Activated CD4-positive, alpha-beta T cell treated with anti-CD3 and anti-CD28 coated beads, Interleukin-2, amount 10 ng/mL, durations not matched to agents 24 days and 14 days (primary cell): Measurements from ENCODE around the gene IPO9. TPM values are rescaled to one million over a fixed set of nuclear protein-coding genes. Genes with fewer than 3 reads are reported as not detected.
A peak's percentile ranks its signal among the peaks of the same experiment; 100 is the strongest.
"Not testable (repeated sequence)": the region's sequence is repeated elsewhere in the genome, so short reads cannot be mapped to it uniquely, and the experiment has no call there.

Experiments used
- DNase-seq: peaks from one replicate; pipeline ENCODE4 v3.0.0; 2022
- H3K27ac Mint-ChIP-seq: one replicate; pipeline ENCODE4 v1.8.0; 2022; ENCODE audit warnings: mild to moderate bottlenecking, mixed read lengths
- H3K27me3 Mint-ChIP-seq: one replicate; pipeline ENCODE4 v1.8.0; 2022; ENCODE audit warnings: mixed read lengths
- H3K36me3 Mint-ChIP-seq: one replicate; pipeline ENCODE4 v1.8.0; 2022; ENCODE audit warnings: low read depth, mild to moderate bottlenecking, mixed read lengths
- H3K4me1 Mint-ChIP-seq: one replicate; pipeline ENCODE4 v1.8.0; 2021; ENCODE audit warnings: mixed read lengths
- H3K4me3 Mint-ChIP-seq: one replicate; pipeline ENCODE4 v1.8.0; 2022; ENCODE audit warnings: mild to moderate bottlenecking, moderate library complexity, mixed read lengths
- H3K9me3 Mint-ChIP-seq: one replicate; pipeline ENCODE4 v1.8.0; 2021; ENCODE audit warnings: mixed read lengths
- intact Hi-C: fragments of 100-400 bp; cut with micrococcal nuclease; formaldehyde crosslinking; loops from one replicate; pipeline ENCODE4 v1.15.1; 2023
- total RNA-seq: library from RNA; stranded (reverse); gene quantifications from 2 replicates; pipeline ENCODE4 v1.2.3, GENCODE V29; 2022

Gene IPO9
- total RNA-seq, 1 donor from 2014 or later: 66.3 TPM

GRCh38 chr1:201892211-201892610 is 63.3 kb downstream of the IPO9 start:
- Mint-ChIP-seq H3K4me3 (no peak overlapping the region), H3K27ac (no peak overlapping the region), H3K9me3 (no peaks in the 10 kb centered on the region), H3K36me3 (no peaks in the 10 kb centered on the region), H3K27me3 (peaks cover 32% of the 10 kb centered on the region), H3K4me1 (peaks cover 11% of the 10 kb centered on the region)
- intact Hi-C loops: no loop called here
- DNase-seq: no peak

DNA sequence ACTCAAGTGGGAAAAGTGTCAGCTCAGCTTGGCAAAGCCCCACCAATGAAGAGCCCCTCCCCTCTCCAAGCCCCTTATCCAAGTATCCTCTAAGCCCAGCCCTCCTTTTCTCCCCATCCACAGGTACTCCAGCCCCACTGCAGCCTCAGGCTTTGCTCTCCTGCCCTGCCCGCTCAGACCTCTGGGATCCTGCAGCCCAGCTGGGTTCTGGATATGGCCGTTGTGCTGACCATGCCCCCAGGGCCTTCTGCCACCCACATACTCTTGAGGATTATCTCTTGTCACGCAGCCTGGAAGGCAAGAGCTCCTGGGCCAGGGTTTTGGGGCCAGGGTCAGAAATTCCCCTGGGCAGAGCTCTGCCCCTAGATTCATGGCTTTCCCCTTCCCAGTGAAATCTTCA is 64.5 kb downstream of the IPO9 start:
- H3K9me3 Mint-ChIP-seq: no peaks in the 10 kb centered on the region
- peaks cover 9% of the 10 kb centered on the region for H3K4me1 Mint-ChIP-seq
- no peak overlapping the region for H3K27ac Mint-ChIP-seq

GRCh38 chr1:201894343-201895119 is 65.6 kb downstream of the IPO9 start:
- no peak overlapping the region for H3K27ac Mint-ChIP-seq
- no peak for DNase-seq
- peaks cover 9% of the 10 kb centered on the region for H3K4me1 Mint-ChIP-seq
- no peaks in the 10 kb centered on the region for H3K9me3 Mint-ChIP-seq
- H3K36me3 Mint-ChIP-seq: no peaks in the 10 kb centered on the region
- peaks cover 19% of the 10 kb centered on the region for H3K27me3 Mint-ChIP-seq
- H3K4me3 Mint-ChIP-seq: no peak overlapping the region
- intact Hi-C loops: loop anchor here (5.0 kb wide), 3 partner anchors 63 to 243 kb away; partner anchors contain the start of gene TIMM17A

More for the DNA sequence above, 64.5 kb downstream of the IPO9 start:
- Mint-ChIP-seq H3K4me3 (no peak overlapping the region), H3K36me3 (no peaks in the 10 kb centered on the region), H3K27me3 (peaks cover 21% of the 10 kb centered on the region)
- no peak for DNase-seq
- intact Hi-C loops: no loop called here

- H3K36me3 Mint-ChIP-seq: no peaks in the 10 kb centered on the region
- no peak overlapping the region for H3K4me3 Mint-ChIP-seq
- intact Hi-C loops: loop anchor here (5.0 kb wide), 3 partner anchors 62 to 242 kb away; partner anchors contain the start of gene TIMM17A
- H3K4me1 Mint-ChIP-seq: peaks cover 9% of the 10 kb centered on the region
- H3K27ac Mint-ChIP-seq: no peak overlapping the region
- DNase-seq: no peak
- H3K27me3 Mint-ChIP-seq: peaks cover 16% of the 10 kb centered on the region
- H3K9me3 Mint-ChIP-seq: no peaks in the 10 kb centered on the region
These were observed 66.2 kb downstream of the IPO9 start for GRCh38 chr1:201895120-201895665.

DNA sequence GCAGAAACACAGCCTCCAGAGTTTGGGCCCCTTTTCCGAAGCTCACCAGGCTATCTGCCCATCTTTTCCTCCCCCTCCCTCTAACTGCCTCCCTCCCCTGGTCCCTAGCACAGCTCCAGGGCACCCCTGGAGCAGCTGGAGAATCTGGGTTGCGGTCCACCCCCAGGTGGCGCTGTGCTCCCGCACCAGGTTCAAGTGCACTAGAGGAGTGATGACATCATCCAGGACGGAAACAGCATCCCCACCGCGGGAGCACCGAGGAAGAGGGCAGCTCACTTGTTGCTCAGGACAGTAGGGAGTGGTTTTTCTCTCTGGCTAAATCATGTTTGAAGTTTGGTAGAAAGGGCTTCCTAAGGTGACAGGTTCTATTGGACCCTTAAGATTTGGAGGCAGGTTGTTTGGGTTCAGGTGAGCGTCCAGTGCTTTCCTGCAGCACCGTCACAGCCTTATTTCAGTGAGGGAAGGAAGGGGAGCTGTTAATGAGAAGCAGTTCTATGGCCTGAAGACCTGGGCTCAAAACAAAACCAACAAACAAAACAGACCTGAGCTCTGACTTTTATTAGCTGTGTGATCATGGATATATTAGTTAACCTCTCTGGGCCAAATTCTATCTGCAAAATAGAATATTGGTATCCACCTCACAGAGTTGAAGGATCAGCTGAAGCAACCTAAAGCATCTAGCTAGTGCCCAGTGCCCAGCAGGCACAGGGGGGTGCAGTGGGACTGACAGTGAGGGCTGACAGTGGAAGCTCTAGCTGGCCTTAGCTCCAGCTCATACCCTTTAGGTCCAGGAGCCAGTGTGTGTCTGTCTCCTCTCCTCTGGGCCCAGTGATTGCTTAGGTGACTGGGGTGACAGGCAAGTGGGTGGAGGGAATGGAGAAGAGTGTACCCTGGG is 67.2 kb downstream of the IPO9 start:
- peak; percentile 96 for DNase-seq
- intact Hi-C loops: loop anchor here (1.0 to 5.0 kb wide), 4 partner anchors 61 to 241 kb away; partner anchors contain the start of gene TIMM17A
- H3K27me3 Mint-ChIP-seq: peaks cover 11% of the 10 kb centered on the region
- H3K4me1 Mint-ChIP-seq: peaks cover 9% of the 10 kb centered on the region
- H3K27ac Mint-ChIP-seq: peak overlapping the region; percentile 78
- H3K9me3 Mint-ChIP-seq: no peaks in the 10 kb centered on the region
- H3K4me3 Mint-ChIP-seq: peak overlapping the region; percentile 60
- H3K36me3 Mint-ChIP-seq: no peaks in the 10 kb centered on the region

- Mint-ChIP-seq H3K36me3 (no peaks in the 10 kb centered on the region), H3K9me3 (no peaks in the 10 kb centered on the region), H3K27ac (no peak overlapping the region), H3K27me3 (peaks cover 6% of the 10 kb centered on the region), H3K4me1 (peaks cover 9% of the 10 kb centered on the region), H3K4me3 (no peak overlapping the region)
- intact Hi-C loops: loop anchor here (1.0 to 5.0 kb wide), 4 partner anchors 60 to 240 kb away; partner anchors contain the start of gene TIMM17A
- no peak for DNase-seq
These were observed 68.0 kb downstream of the IPO9 start for GRCh38 chr1:201896951-201897391.

GRCh38 chr1:201898240-201898894 is 69.4 kb downstream of the IPO9 start:
- H3K36me3 Mint-ChIP-seq: no peaks in the 10 kb centered on the region
- no peak overlapping the region for H3K27ac Mint-ChIP-seq
- intact Hi-C loops: loop anchor here (5.0 kb wide), 3 partner anchors 59 to 239 kb away; partner anchors contain the start of gene TIMM17A
- DNase-seq: no peak
- H3K4me1 Mint-ChIP-seq: peaks cover 9% of the 10 kb centered on the region
- H3K9me3 Mint-ChIP-seq: no peaks in the 10 kb centered on the region
- peaks cover 3% of the 10 kb centered on the region for H3K27me3 Mint-ChIP-seq
- H3K4me3 Mint-ChIP-seq: no peak overlapping the region

DNA sequence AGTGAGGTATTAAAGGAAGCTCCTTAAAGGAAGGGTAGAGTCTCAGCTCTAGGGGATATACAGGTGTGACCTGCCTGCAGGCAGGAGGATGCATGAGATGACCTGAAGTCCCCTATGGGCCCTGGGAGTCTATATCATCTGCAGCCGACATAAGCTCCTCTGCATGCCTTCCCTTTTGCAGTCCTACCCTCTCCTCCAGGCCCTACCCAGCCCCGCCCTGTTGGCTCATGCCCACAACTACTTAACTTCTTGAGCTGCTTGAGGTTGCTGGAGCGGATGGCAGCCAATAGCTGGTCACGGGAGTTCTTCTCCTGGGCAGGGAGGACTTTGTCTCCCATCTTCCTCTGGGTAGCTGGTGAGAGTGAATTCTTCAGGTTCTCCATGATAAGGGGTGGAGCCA is 70.0 kb downstream of the IPO9 start:
- Mint-ChIP-seq H3K27me3 (peaks cover 3% of the 10 kb centered on the region), H3K36me3 (no peaks in the 10 kb centered on the region), H3K4me1 (peaks cover 9% of the 10 kb centered on the region), H3K4me3 (no peak overlapping the region), H3K9me3 (no peaks in the 10 kb centered on the region), H3K27ac (no peak overlapping the region)
- no peak for DNase-seq
- intact Hi-C loops: loop anchor here (5.0 kb wide), 3 partner anchors 58 to 238 kb away; partner anchors contain the start of gene TIMM17A

DNA sequence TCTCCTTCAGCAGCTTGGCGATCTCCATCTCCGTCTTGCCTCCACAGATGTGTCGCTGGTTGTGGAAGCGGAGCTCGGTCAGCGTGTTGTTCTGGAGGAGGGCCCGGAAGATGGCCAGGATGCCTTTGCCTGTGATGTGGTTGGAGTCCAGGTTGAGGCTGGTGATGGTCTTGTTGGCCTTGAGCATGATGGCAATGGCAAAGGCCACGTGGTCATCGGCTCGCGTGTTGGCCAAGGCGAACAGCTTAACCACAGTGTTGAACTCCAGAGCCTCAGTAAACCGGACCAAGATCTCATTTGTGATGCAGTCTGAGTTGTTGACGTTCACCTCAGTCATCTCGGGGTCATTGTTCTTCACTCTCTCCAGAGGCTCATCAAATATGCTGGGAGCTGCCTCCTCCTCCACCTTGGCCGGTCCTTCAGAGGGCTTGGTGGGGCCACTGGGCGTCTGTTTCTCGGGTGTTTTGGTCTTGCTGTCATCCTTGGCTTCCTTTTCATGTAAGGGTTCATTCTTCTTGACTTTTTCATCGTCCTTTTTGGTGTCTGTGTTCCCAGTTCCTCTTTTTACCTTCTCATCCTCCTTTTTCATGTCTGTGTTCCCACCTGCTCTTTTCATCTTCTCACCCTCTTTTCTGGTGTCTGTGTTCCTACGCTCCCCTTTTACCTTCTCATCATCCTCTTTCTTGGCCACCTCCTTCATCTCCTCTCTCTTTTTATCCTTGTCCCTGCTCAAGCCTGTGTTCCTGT is 70.9 kb downstream of the IPO9 start:
- Mint-ChIP-seq H3K27ac (no peak overlapping the region), H3K4me1 (peaks cover 6% of the 10 kb centered on the region), H3K36me3 (no peaks in the 10 kb centered on the region), H3K27me3 (peaks cover 3% of the 10 kb centered on the region), H3K9me3 (no peaks in the 10 kb centered on the region), H3K4me3 (no peak overlapping the region)
- DNase-seq: no peak
- intact Hi-C loops: loop anchor here (5.0 kb wide), 3 partner anchors 57 to 237 kb away; partner anchors contain the start of gene TIMM17A

DNA sequence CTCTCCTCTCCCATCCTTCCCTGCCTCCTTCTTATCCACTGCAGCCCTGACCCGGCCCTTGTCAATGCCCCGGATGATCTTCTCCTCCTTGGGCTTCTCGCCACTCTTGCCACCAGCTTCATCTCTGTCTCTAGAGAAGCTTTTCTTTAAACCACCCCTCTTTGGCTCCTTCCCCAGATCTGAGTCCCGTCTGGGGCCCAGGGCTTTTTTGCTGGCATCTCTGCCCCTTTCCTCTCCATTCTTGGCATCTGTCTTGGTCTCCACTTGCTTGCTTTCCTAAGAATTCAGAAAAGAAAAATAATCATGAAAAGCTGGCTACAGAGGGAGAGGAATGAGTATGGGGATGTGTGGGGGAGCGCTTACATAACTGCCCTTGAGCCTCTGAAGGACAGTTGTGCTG is 71.5 kb downstream of the IPO9 start:
- H3K36me3 Mint-ChIP-seq: no peaks in the 10 kb centered on the region
- H3K9me3 Mint-ChIP-seq: no peaks in the 10 kb centered on the region
- no peak for DNase-seq
- H3K4me1 Mint-ChIP-seq: peaks cover 9% of the 10 kb centered on the region
- H3K27ac Mint-ChIP-seq: no peak overlapping the region
- intact Hi-C loops: no loop called here
- peaks cover 3% of the 10 kb centered on the region for H3K27me3 Mint-ChIP-seq
- H3K4me3 Mint-ChIP-seq: no peak overlapping the region

DNA sequence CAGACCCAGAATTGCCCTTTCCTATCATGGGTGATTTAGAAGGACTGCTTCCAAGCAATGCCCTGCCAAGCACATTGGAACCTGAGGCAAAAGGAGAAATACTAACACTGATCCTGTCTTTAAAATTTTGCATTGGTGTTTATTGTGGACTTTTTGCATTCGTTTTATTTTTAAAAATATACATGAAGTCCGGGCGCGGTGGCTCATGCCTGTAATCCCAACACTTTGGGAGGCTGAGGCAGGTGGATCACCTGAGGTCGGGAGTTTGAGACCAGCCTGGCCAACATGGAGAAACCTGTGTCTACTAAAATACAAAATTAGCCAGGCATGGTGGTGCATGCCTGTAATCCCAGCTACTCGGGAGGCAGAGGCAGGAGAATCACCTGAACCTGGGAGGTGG is 72.1 kb downstream of the IPO9 start:
- intact Hi-C loops, DNase-seq, H3K27me3 Mint-ChIP-seq, H3K9me3 Mint-ChIP-seq, H3K4me1 Mint-ChIP-seq, H3K4me3 Mint-ChIP-seq, H3K36me3 Mint-ChIP-seq, H3K27ac Mint-ChIP-seq: not testable (repeated sequence)

GRCh38 chr1:201902198-201902597 is 73.2 kb downstream of the IPO9 start:
- peaks cover 3% of the 10 kb centered on the region for H3K27me3 Mint-ChIP-seq
- no peak for DNase-seq
- H3K36me3 Mint-ChIP-seq: no peaks in the 10 kb centered on the region
- no peak overlapping the region for H3K27ac Mint-ChIP-seq
- H3K4me1 Mint-ChIP-seq: peaks cover 4% of the 10 kb centered on the region
- H3K9me3 Mint-ChIP-seq: no peaks in the 10 kb centered on the region
- intact Hi-C loops: no loop called here
- no peak overlapping the region for H3K4me3 Mint-ChIP-seq

DNA sequence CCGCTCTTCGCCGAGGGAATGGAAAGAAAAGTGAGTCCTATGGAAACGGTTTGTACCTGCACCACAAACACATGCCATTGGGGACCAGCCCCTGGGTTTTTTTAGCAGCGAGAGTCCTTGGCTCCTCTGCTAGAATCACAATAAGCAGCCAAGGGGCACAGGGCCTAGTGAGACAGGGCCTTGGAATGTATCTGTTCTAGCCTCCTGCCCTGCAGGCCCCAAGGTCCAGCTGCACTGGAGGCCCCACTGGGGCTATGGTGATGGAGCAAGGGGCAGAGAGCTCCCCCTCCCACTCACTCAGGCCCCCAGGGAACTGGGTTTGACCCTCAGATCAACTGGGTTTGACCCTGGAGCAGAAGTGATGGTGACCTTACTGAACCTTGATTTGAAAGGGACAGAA is 74.2 kb downstream of the IPO9 start:
- H3K27me3 Mint-ChIP-seq: peaks cover 3% of the 10 kb centered on the region
- H3K36me3 Mint-ChIP-seq: no peaks in the 10 kb centered on the region
- peaks cover 4% of the 10 kb centered on the region for H3K4me1 Mint-ChIP-seq
- H3K27ac Mint-ChIP-seq: no peak overlapping the region
- H3K9me3 Mint-ChIP-seq: no peaks in the 10 kb centered on the region
- H3K4me3 Mint-ChIP-seq: no peak overlapping the region
- no peak for DNase-seq
- intact Hi-C loops: no loop called here
